Astrocyte (in vitro differentiated cells and primary cell): Measurements from ENCODE around the gene TUBG1. TPM values are rescaled to one million over a fixed set of nuclear protein-coding genes. Genes with fewer than 3 reads are reported as not detected.

Source experiments
- DNase-seq: peaks from one replicate; pipeline ENCODE4 v3.0.0-alpha.2; 2010; ENCODE audit warnings: low read depth
- FAIRE-seq: peaks from 2 replicates; lab custom pipeline; 2011; peaks lifted over from hg19 to GRCh38; lab: Jason Lieb, UNC
- H2AFZ ChIP-seq: 2 replicates; pipeline ENCODE4 v1.6.0; 2012; ENCODE audit warnings: low read depth, low read length, inconsistent platforms
- H3K27ac ChIP-seq: 2 replicates; pipeline ENCODE4 v1.5.1; 2011; ENCODE audit warnings: low read depth, low read length, inconsistent platforms
- H3K27me3 ChIP-seq: 2 replicates; pipeline ENCODE4 v1.6.0; 2011; ENCODE audit warnings: low read length, inconsistent platforms; ENCODE audit not compliant: insufficient read depth
- H3K36me3 ChIP-seq: 2 replicates; pipeline ENCODE4 v1.5.1; 2011; ENCODE audit warnings: low read length, inconsistent platforms; ENCODE audit not compliant: insufficient read depth
- H3K4me1 ChIP-seq: 2 replicates; pipeline ENCODE4 v1.5.1; 2011; ENCODE audit warnings: low read length, inconsistent platforms; ENCODE audit not compliant: insufficient read depth
- H3K4me2 ChIP-seq: 2 replicates; pipeline ENCODE4 v1.6.0; 2012; ENCODE audit warnings: low read length, inconsistent platforms
- H3K4me3 ChIP-seq: 2 replicates; pipeline ENCODE4 v1.5.1; 2011; ENCODE audit warnings: low read depth, mild to moderate bottlenecking, low read length, inconsistent platforms; ENCODE audit not compliant: insufficient read depth
- H3K79me2 ChIP-seq: 2 replicates; pipeline ENCODE4 v1.6.0; 2012; ENCODE audit warnings: mild to moderate bottlenecking, low read length, inconsistent platforms; ENCODE audit not compliant: insufficient read depth
- H3K9ac ChIP-seq: 2 replicates; pipeline ENCODE4 v1.6.0; 2012; ENCODE audit warnings: mild to moderate bottlenecking, low read length, inconsistent platforms
- H3K9me3 ChIP-seq: 2 replicates; pipeline ENCODE4 v1.5.1; 2012; ENCODE audit warnings: low read depth, mild to moderate bottlenecking, low read length, inconsistent platforms; ENCODE audit not compliant: insufficient read depth
- H4K20me1 ChIP-seq: 2 replicates; pipeline ENCODE4 v1.6.0; 2012; ENCODE audit warnings: low read length, inconsistent platforms; ENCODE audit not compliant: insufficient read depth
- H3K27ac Mint-ChIP-seq: one replicate; pipeline ENCODE4 v1.8.0; 2021; ENCODE audit warnings: mild to moderate bottlenecking, mixed read lengths; ENCODE audit not compliant: unreplicated experiment
- H3K27me3 Mint-ChIP-seq: one replicate; pipeline ENCODE4 v1.8.0; 2021; ENCODE audit warnings: low read depth, mixed read lengths; ENCODE audit not compliant: unreplicated experiment
- H3K36me3 Mint-ChIP-seq: one replicate; pipeline ENCODE4 v1.8.0; 2021; ENCODE audit warnings: low read depth, mixed read lengths; ENCODE audit not compliant: unreplicated experiment
- H3K4me1 Mint-ChIP-seq: one replicate; pipeline ENCODE4 v1.8.0; 2021; ENCODE audit warnings: low read depth, mixed read lengths; ENCODE audit not compliant: unreplicated experiment
- H3K4me3 Mint-ChIP-seq: one replicate; pipeline ENCODE4 v1.8.0; 2021; ENCODE audit warnings: mild to moderate bottlenecking, moderate library complexity, mixed read lengths; ENCODE audit not compliant: unreplicated experiment
- H3K9me3 Mint-ChIP-seq: one replicate; pipeline ENCODE4 v1.8.0; 2021; ENCODE audit warnings: mild to moderate bottlenecking, mixed read lengths; ENCODE audit not compliant: unreplicated experiment
- CTCF ChIP-seq: IDR thresholded peaks from 2 replicates; pipeline ENCODE4 v1.5.1; 2011; ENCODE audit warnings: low read depth, mild to moderate bottlenecking, inconsistent platforms, low read length, moderate library complexity; ENCODE audit not compliant: insufficient read depth
- EZH2 ChIP-seq: IDR thresholded peaks from 2 replicates; pipeline ENCODE4 v1.6.1; 2012; ENCODE audit warnings: mild to moderate bottlenecking, low read length, inconsistent platforms; ENCODE audit not compliant: insufficient read depth
- total RNA-seq: library from RNA; stranded (reverse); gene quantifications from 2 replicates; pipeline ENCODE4 v1.2.1, GENCODE V29; 2021

Gene TUBG1
- total RNA-seq, 1 donor from 2014 or later, result 47.2 TPM

- H3K4me1 Mint-ChIP-seq, result peaks cover 20% of the 10 kb centered on the region
- peak within 1 kb of the TSS; percentile 77 for H3K4me3 ChIP-seq
- peak within 1 kb of the TSS; percentile 72 for H2AFZ ChIP-seq
- H3K27ac ChIP-seq, result peak within 1 kb of the TSS; percentile 64
- H3K27ac Mint-ChIP-seq, result peak within 1 kb of the TSS; percentile 81
- peaks cover 23% of the 10 kb centered on the region for H3K36me3 Mint-ChIP-seq
- TF ChIP-seq EZH2, result no peak
- TF ChIP-seq CTCF, result no peak
- no peaks in the 10 kb centered on the region for H3K27me3 Mint-ChIP-seq
- no peaks in the 10 kb centered on the region for H3K27me3 ChIP-seq
- peaks cover 39% of the 10 kb centered on the region for H3K4me1 ChIP-seq
- peaks cover 35% of the 10 kb centered on the region for H3K36me3 ChIP-seq
- peaks cover 70% of the 10 kb centered on the region for H3K79me2 ChIP-seq
- no peaks in the 10 kb centered on the region for H3K9me3 ChIP-seq
- FAIRE-seq, result no peak
- DNase-seq, result peak; percentile 59
- H3K4me2 ChIP-seq, result peak within 1 kb of the TSS; percentile 89
- no peaks in the 10 kb centered on the region for H3K9me3 Mint-ChIP-seq
- peaks cover 24% of the 10 kb centered on the region for H4K20me1 ChIP-seq
- H3K4me3 Mint-ChIP-seq, result peak within 1 kb of the TSS; percentile 96
- peak within 1 kb of the TSS; percentile 84 for H3K9ac ChIP-seq
These were observed 42.5 kb upstream of the TUBG1 start, which contains the start of gene MLX for GRCh38 chr17:42566883-42567573. MLX (plus strand) TSS chr17:42567100; CDS start chr17:42567125, 25 bp downstream.

- no peak overlapping the region for H3K9ac ChIP-seq
- no peaks in the 10 kb centered on the region for H3K9me3 ChIP-seq
- peaks cover 49% of the 10 kb centered on the region for H3K36me3 ChIP-seq
- DNase-seq, result no peak
- no peak for TF ChIP-seq EZH2
- no peak for TF ChIP-seq CTCF
- Mint-ChIP-seq H3K4me3 (peak overlapping the region; percentile 96), H3K27me3 (no peaks in the 10 kb centered on the region), H3K36me3 (peaks cover 27% of the 10 kb centered on the region), H3K4me1 (peaks cover 11% of the 10 kb centered on the region), H3K9me3 (no peaks in the 10 kb centered on the region), H3K27ac (peak overlapping the region; percentile 53)
- H3K79me2 ChIP-seq, result peaks cover 67% of the 10 kb centered on the region
- no peak for FAIRE-seq
- H3K27me3 ChIP-seq, result no peaks in the 10 kb centered on the region
- peak overlapping the region; percentile 32 for H3K4me2 ChIP-seq
- no peak overlapping the region for H2AFZ ChIP-seq
- no peak overlapping the region for H3K4me3 ChIP-seq
- no peak overlapping the region for H3K27ac ChIP-seq
- peaks cover 35% of the 10 kb centered on the region for H4K20me1 ChIP-seq
- H3K4me1 ChIP-seq, result peaks cover 27% of the 10 kb centered on the region
These were observed 41.0 kb upstream of the TUBG1 start for GRCh38 chr17:42568341-42569111.
